Hypothalamus (tissue), 51 donors: ENCODE data around the gene METTL4.

Experiments used
- DNase-seq, 51 donors: peaks; one replicate each; lab custom pipeline; 2025; lab: John Stamatoyannopoulos, UW

The METTL4 gene

GRCh38 chr18:2571200-2572170 lies at the start of gene METTL4, which contains the start of gene NDC80:
TSS of gene METTL4 (minus strand) at chr18:2571505. CDS start at chr18:2567216, 4,289 bp downstream.
TSS of gene NDC80 (plus strand) at chr18:2571557. CDS start at chr18:2572986, 1,429 bp downstream.
- peak; percentile 34 to 93 (median 73) for DNase-seq

GRCh38 chr18:2618009-2618408 lies 46.7 kb upstream of the METTL4 start:
- no peak for DNase-seq

GRCh38 chr18:2617401-2617998 lies 46.2 kb upstream of the METTL4 start:
- no peak for DNase-seq

DNA sequence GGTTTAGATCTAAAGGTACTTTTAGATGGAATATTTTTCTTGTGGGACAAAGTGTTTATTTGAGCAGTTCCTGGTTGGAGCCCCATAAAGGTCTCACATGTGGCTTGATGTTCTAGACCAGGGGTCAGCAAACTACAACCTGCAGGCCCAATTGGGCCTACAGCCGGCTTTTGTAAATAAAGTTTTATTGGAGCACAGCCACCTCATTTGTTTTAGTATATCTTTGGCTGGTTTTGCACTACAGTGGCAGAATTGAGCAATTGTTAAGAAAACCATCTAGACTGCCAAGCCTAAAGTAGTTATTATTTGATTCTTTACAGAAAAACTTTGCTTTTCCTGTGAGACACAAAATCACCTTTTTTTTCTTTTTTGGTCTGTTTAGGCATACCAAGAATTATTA lies 41.7 kb upstream of the METTL4 start:
- no peak for DNase-seq

DNA sequence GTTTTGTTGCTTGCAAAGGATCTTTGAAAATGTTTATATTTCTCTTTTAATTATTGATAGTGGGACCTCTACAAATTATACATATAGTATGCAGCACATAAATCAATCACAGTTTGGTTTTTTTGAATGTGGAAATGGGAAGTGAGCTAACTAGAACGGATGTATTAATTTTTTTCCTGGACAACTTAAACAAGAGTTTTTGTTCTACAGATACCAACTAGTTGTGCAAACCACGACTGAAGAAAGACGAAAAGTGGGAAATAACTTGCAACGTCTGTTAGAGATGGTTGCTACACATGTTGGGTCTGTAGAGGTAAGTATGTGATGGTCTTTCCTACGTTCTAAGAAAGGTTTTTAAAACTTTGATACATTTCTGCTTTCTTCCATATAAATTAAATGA lies 39.2 kb upstream of the METTL4 start:
- no peak for DNase-seq

DNA sequence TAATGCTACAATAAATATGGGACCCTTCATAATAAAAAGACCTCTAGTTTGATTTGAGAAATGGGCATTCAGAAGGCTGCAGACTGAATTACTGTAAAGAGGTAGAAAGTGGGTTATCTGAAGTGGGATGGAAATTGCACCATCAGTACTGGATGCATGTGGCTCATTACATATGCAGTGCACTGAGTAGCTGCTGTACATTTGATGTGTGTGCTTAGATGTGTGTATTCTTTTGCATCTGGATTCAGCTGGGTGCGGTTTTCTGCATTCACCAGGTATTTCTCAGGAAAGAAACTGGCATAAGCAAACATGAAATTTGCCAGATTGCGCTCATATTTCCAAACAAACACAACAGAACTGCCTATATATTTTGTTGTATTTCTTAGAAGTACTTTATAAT lies 38.3 kb upstream of the METTL4 start:
- DNase-seq, result no peak

- no peak for DNase-seq
Observed at GRCh38 chr18:2606335-2606734, 35.0 kb upstream of the METTL4 start.

GRCh38 chr18:2602844-2603243 lies 31.5 kb upstream of the METTL4 start:
- DNase-seq, result no peak

- no peak for DNase-seq
Observed at GRCh38 chr18:2597639-2598038, 26.3 kb upstream of the METTL4 start.

- no peak for DNase-seq
Observed at GRCh38 chr18:2590303-2590702, 19.0 kb upstream of the METTL4 start.

GRCh38 chr18:2589345-2590068 lies 18.2 kb upstream of the METTL4 start:
- DNase-seq, result no peak

GRCh38 chr18:2588666-2589344 lies 17.5 kb upstream of the METTL4 start:
- DNase-seq, result no peak

- DNase-seq, result no peak
Observed at GRCh38 chr18:2587788-2588187, 16.5 kb upstream of the METTL4 start.

DNA sequence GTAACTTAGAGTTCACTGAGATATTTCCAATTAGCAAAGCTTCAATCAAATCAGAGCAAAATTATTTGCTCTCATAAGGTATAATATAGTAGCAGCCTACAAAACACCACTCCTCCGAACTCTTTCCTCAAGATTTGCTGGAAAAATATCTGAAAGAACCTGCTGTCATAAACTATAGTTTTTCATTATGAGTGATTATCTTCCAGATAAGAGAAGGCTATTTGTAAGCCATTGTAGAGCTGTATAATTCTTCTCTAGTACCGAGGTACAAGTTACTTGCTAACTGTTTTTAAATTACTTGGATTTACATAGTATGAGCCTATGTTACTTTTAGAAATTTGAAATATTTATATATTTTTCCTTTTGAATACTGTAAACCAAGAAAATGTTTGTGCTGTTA lies 2.1 kb upstream of the METTL4 start:
- DNase-seq, result no peak

GRCh38 chr18:2572892-2573291 lies 1.6 kb upstream of the METTL4 start:
- no peak for DNase-seq

GRCh38 chr18:2572171-2572569 lies 865 bp upstream of the METTL4 start:
- DNase-seq, result no peak

DNA sequence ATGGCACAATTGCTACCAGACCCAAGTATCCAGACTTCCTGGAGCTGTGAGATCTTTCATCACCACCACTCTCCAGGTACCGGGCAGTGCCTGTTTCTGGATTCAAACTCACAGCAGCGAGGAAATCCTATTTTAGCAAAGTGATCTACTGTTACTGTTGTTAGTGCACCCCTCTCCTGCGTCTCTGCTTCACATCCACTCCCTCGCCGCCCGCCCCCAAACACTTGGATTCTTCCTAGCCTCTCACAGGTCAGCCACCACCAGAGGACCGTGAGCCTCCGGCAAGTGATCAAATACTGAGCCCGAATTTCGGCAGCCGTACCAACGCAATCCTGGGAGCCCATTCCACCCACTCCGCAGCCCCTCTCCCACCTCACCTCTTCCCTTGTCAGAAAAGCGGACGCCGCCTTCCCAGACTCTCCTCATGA lies 519 bp downstream of the METTL4 start:
- DNase-seq, result peak in 47 of 51 donors; percentile 9 to 93 (median 62)

DNA sequence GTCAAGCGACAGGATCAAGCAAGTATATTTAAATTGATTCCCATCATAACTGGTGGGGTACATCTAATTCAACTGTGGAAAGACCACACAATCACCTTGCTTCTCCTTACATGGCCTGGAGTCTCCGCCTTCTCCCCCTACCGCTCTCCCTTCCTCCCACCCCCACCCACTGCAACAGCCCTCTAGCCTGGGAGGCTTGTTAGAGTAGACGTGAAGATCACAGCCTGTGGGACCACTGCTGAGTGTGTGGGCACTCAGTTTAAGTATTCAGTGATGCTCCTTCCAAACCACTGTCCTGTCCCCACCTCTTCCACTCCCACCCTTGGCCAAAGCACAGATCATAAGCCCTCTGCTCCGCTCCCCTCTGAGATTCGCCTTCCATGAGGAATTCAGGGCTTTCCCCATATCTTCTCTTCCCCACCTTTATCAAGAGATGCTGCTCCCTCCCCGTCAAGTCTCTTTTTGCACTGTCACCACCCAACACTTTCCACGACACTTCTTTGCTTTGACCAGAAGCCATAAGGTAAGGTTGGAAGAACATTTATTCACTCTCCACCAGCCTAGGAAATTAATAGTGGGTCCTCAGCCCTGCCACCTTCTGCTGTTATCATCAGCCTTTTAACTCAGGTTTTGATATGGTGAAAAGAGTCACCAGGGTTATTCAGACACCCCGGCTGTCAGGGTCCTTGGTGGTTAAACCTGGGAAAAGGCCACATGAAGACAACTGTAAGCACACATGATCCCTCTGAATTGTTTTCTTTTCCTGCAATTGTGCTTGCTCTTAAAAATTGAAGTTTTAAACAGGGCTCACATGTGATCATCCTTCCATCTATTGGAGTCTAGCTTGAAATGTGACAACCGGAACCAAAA lies 1.7 kb downstream of the METTL4 start:
- no peak for DNase-seq

DNA sequence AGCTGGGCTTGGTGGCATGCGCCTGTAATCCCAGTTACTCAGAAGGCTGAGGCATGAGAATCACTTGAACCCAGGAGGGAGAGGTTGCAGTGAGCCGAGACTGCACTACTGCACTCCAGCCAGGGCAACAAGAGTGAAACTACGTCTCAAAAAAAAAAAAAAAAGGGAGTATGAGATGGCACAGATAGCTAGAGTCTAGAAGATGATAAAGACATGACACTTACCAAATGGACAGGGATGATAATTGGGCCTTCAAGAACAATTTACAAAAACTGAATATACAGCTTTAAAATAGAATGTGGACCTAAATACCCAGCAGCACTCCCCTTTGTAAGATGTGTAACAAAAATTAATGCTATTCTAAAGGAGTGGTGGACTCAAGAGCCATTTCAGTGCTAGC lies 2.7 kb downstream of the METTL4 start:
- no peak for DNase-seq

GRCh38 chr18:2568129-2568528 lies 3.2 kb downstream of the METTL4 start:
- no peak for DNase-seq
